Astrocyte (in vitro differentiated cells and primary cell): ENCODE data around the gene C9.

Experiments used
- EZH2 ChIP-seq: IDR thresholded peaks from 2 replicates; pipeline ENCODE4 v1.6.1; 2012; ENCODE audit warnings: mild to moderate bottlenecking, low read length, inconsistent platforms; ENCODE audit not compliant: insufficient read depth
- TF ChIP-seq, protein P1 (sequence below): IDR thresholded peaks from 2 replicates; pipeline ENCODE4 v1.5.1; 2011; ENCODE audit warnings: low read depth, mild to moderate bottlenecking, inconsistent platforms, low read length, moderate library complexity; ENCODE audit not compliant: insufficient read depth

DNA sequence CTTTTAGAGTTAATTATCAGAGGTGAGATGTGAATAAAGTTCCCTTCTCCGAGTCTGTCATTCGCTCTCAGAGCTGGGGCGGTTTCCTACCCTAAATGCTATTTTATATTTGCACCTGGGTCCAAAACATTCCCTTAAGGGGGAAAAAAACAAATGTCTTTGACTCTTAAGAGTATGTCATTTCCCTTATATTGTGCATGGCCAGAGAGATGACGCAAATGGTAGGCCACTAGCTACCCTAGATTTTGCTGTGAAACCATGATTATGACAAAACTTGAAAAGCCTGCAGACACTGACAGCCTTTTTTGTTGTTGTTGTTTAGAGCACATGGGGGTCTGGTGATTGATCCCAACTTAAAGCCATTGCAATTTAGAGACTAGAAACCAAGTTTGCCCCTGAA lies 47.7 kb upstream of the C9 start:
- TF ChIP-seq, protein P1, sequence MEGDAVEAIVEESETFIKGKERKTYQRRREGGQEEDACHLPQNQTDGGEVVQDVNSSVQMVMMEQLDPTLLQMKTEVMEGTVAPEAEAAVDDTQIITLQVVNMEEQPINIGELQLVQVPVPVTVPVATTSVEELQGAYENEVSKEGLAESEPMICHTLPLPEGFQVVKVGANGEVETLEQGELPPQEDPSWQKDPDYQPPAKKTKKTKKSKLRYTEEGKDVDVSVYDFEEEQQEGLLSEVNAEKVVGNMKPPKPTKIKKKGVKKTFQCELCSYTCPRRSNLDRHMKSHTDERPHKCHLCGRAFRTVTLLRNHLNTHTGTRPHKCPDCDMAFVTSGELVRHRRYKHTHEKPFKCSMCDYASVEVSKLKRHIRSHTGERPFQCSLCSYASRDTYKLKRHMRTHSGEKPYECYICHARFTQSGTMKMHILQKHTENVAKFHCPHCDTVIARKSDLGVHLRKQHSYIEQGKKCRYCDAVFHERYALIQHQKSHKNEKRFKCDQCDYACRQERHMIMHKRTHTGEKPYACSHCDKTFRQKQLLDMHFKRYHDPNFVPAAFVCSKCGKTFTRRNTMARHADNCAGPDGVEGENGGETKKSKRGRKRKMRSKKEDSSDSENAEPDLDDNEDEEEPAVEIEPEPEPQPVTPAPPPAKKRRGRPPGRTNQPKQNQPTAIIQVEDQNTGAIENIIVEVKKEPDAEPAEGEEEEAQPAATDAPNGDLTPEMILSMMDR, result no peak
- TF ChIP-seq EZH2, result no peak
